CD4-positive, alpha-beta memory T cell (primary cell): Measurements from ENCODE around the gene CCDC178. TPM values are rescaled to one million over a fixed set of nuclear protein-coding genes. Genes with fewer than 3 reads are reported as not detected.

Experiments used
- CTCF ChIA-PET: fragments of 350-600 bp; sonication (Branson Sonifier 250); formaldehyde crosslinking; loops from one replicate; lab custom pipeline; 2021; ENCODE audit warnings: inconsistent platforms; ENCODE audit not compliant: partially characterized antibody; lab: Charles Lee
- POLR2A ChIA-PET: fragments of 350-600 bp; sonication (Branson Sonifier 250); formaldehyde crosslinking; loops from one replicate; lab custom pipeline; 2021; ENCODE audit not compliant: partially characterized antibody; lab: Charles Lee
- DNase-seq, 5 donors: peaks; one replicate each; pipeline versions ENCODE4 v3.0.0 to v3.0.0-alpha.2; 2020 to 2022; ENCODE audit warnings: mixed read lengths in 1 of 5
- H3K27ac ChIP-seq: one replicate; pipeline ENCODE4 v1.7.0; 2013; ENCODE audit warnings: low read depth, low read length
- H3K27me3 ChIP-seq: 2 replicates; pipeline ENCODE4 v1.7.0; 2013; ENCODE audit warnings: mild to moderate bottlenecking, low read length, moderate library complexity; ENCODE audit not compliant: insufficient read depth
- H3K36me3 ChIP-seq: 2 replicates; pipeline ENCODE4 v1.7.0; 2013; ENCODE audit warnings: mild to moderate bottlenecking, low read length, moderate library complexity; ENCODE audit not compliant: insufficient read depth
- H3K4me1 ChIP-seq: 2 replicates; pipeline ENCODE4 v1.7.0; 2013; ENCODE audit warnings: mild to moderate bottlenecking, low read length, moderate library complexity; ENCODE audit not compliant: insufficient read depth
- H3K4me3 ChIP-seq, 2 donors: one replicate each; pipeline ENCODE4 v1.7.0; 2013; ENCODE audit warnings: low read length in 2 of 2, mild to moderate bottlenecking in 1 of 2
- H3K9me3 ChIP-seq, 2 donors: one replicate each; pipeline ENCODE4 v1.7.0; 2013; ENCODE audit warnings: low read length in 2 of 2, control low read depth in 1 of 2; ENCODE audit not compliant: control insufficient read depth in 1 of 2
- H3K27ac Mint-ChIP-seq, 7 donors: one replicate each; pipeline ENCODE4 v1.8.0; 2020 to 2021; ENCODE audit warnings: mixed read lengths in 7 of 7, mild to moderate bottlenecking in 6 of 7, inconsistent platforms in 3 of 7, moderate library complexity in 3 of 7
- H3K27me3 Mint-ChIP-seq, 2 donors: one replicate each; pipeline ENCODE4 v1.8.0; 2020 to 2021; ENCODE audit warnings: mixed read lengths in 2 of 2
- H3K36me3 Mint-ChIP-seq, 2 donors: one replicate each; pipeline ENCODE4 v1.8.0; 2020 to 2021; ENCODE audit warnings: mixed read lengths in 2 of 2, inconsistent platforms in 1 of 2, mild to moderate bottlenecking in 1 of 2
- H3K4me1 Mint-ChIP-seq, 4 donors: one replicate each; pipeline ENCODE4 v1.8.0; 2020 to 2021; ENCODE audit warnings: mixed read lengths in 4 of 4, mild to moderate bottlenecking in 1 of 4
- H3K4me3 Mint-ChIP-seq, 8 donors: one replicate each; pipeline ENCODE4 v1.8.0; 2020 to 2021; ENCODE audit warnings: mixed read lengths in 8 of 8, mild to moderate bottlenecking in 7 of 8, moderate library complexity in 6 of 8, inconsistent platforms in 3 of 8
- H3K9me3 Mint-ChIP-seq, 8 donors: one replicate each; pipeline ENCODE4 v1.8.0; 2020 to 2021; ENCODE audit warnings: mixed read lengths in 8 of 8, mild to moderate bottlenecking in 5 of 8, inconsistent platforms in 3 of 8, moderate library complexity in 1 of 8
- intact Hi-C: fragments of 100-400 bp; cut with micrococcal nuclease; formaldehyde crosslinking; loops from one replicate; pipeline ENCODE4 v1.15.1; 2023
- polyA plus RNA-seq, 2 donors: library from polyadenylated mRNA; unstranded; fragments of 300-500 nt; fragmentation: Illumina TruSeq; gene quantifications; one replicate each; pipeline ENCODE4 v1.2.3, GENCODE V29; 2021
- total RNA-seq, 2 experiments: library from RNA; stranded (reverse); gene quantifications; one replicate each; pipeline ENCODE4 v1.2.3, GENCODE V29; 2021

The CCDC178 gene
- total and polyA plus RNA-seq, 4 experiments from 2014 or later: not detected

- Mint-ChIP-seq H3K27me3 (no peaks in the 10 kb centered on the region), H3K4me3 (no peak overlapping the region), H3K4me1 (no peaks in the 10 kb centered on the region), H3K36me3 (no peaks in the 10 kb centered on the region), H3K27ac (no peak overlapping the region), H3K9me3 (peaks cover 0 to 14% (median 2%) of the 10 kb centered on the region in 8 donors)
- DNase-seq: no peak
- intact Hi-C loops: no loop called here
- H3K4me1 ChIP-seq: no peaks in the 10 kb centered on the region
- no peaks in the 10 kb centered on the region for H3K9me3 ChIP-seq
- POLR2A ChIA-PET: no interaction called here
- CTCF ChIA-PET: no interaction called here
- no peak overlapping the region for H3K27ac ChIP-seq
- no peak overlapping the region for H3K4me3 ChIP-seq
- H3K36me3 ChIP-seq: no peaks in the 10 kb centered on the region
- no peaks in the 10 kb centered on the region for H3K27me3 ChIP-seq
Observed at GRCh38 chr18:33107511-33107910, 333.0 kb downstream of the CCDC178 start.

GRCh38 chr18:33101316-33101715 is 339.2 kb downstream of the CCDC178 start:
- Histone ChIP-seq H3K27ac (no peak overlapping the region), H3K36me3 (no peaks in the 10 kb centered on the region), H3K27me3 (no peaks in the 10 kb centered on the region), H3K9me3 (peaks cover 0 to 5% of the 10 kb centered on the region in 2 donors), H3K4me1 (no peaks in the 10 kb centered on the region), H3K4me3 (no peak overlapping the region)
- Mint-ChIP-seq H3K27me3 (no peaks in the 10 kb centered on the region), H3K4me3 (no peak overlapping the region), H3K4me1 (no peaks in the 10 kb centered on the region), H3K9me3 (peaks cover 0 to 4% (median 0%) of the 10 kb centered on the region in 8 donors), H3K36me3 (no peaks in the 10 kb centered on the region), H3K27ac (no peak overlapping the region)
- intact Hi-C loops: no loop called here
- no peak for DNase-seq
- POLR2A ChIA-PET: no interaction called here
- CTCF ChIA-PET: no interaction called here

- Mint-ChIP-seq H3K4me1 (no peaks in the 10 kb centered on the region), H3K27me3 (no peaks in the 10 kb centered on the region), H3K9me3 (peaks cover 0 to 4% (median 0%) of the 10 kb centered on the region in 8 donors), H3K36me3 (no peaks in the 10 kb centered on the region), H3K4me3 (no peak overlapping the region), H3K27ac (no peak overlapping the region)
- no peaks in the 10 kb centered on the region for H3K36me3 ChIP-seq
- H3K4me1 ChIP-seq: no peaks in the 10 kb centered on the region
- DNase-seq: no peak
- CTCF ChIA-PET: no interaction called here
- intact Hi-C loops: no loop called here
- H3K4me3 ChIP-seq: no peak overlapping the region
- no peaks in the 10 kb centered on the region for H3K27me3 ChIP-seq
- POLR2A ChIA-PET: no interaction called here
- no peak overlapping the region for H3K27ac ChIP-seq
- peaks cover 0 to 5% of the 10 kb centered on the region in 2 donors for H3K9me3 ChIP-seq
Observed at GRCh38 chr18:33099626-33100025, 340.9 kb downstream of the CCDC178 start.

GRCh38 chr18:33097126-33097525 is 343.4 kb downstream of the CCDC178 start:
- Histone ChIP-seq H3K27ac (no peak overlapping the region), H3K4me1 (no peaks in the 10 kb centered on the region), H3K4me3 (no peak overlapping the region), H3K9me3 (peaks cover 0 to 5% of the 10 kb centered on the region in 2 donors), H3K27me3 (no peaks in the 10 kb centered on the region), H3K36me3 (no peaks in the 10 kb centered on the region)
- Mint-ChIP-seq H3K9me3 (no peaks in the 10 kb centered on the region), H3K4me3 (no peak overlapping the region), H3K36me3 (no peaks in the 10 kb centered on the region), H3K27ac (no peak overlapping the region), H3K4me1 (no peaks in the 10 kb centered on the region), H3K27me3 (no peaks in the 10 kb centered on the region)
- intact Hi-C loops: no loop called here
- DNase-seq: no peak
- CTCF ChIA-PET: no interaction called here
- POLR2A ChIA-PET: no interaction called here

- Histone ChIP-seq H3K27me3 (no peaks in the 10 kb centered on the region), H3K4me1 (no peaks in the 10 kb centered on the region), H3K36me3 (no peaks in the 10 kb centered on the region), H3K27ac (no peak overlapping the region), H3K9me3 (no peaks in the 10 kb centered on the region), H3K4me3 (no peak overlapping the region)
- no peak overlapping the region for H3K27ac Mint-ChIP-seq
- intact Hi-C loops: no loop called here
- ChIA-PET POLR2A (no interaction called here), CTCF (no interaction called here)
- no peaks in the 10 kb centered on the region for H3K36me3 Mint-ChIP-seq
- H3K9me3 Mint-ChIP-seq: peaks cover 0 to 6% (median 0%) of the 10 kb centered on the region in 8 donors
- H3K4me3 Mint-ChIP-seq: no peak overlapping the region
- H3K4me1 Mint-ChIP-seq: no peaks in the 10 kb centered on the region
- no peaks in the 10 kb centered on the region for H3K27me3 Mint-ChIP-seq
- DNase-seq: no peak
Observed at GRCh38 chr18:33090461-33090860, 350.1 kb downstream of the CCDC178 start.

- no peaks in the 10 kb centered on the region for H3K27me3 ChIP-seq
- no peaks in the 10 kb centered on the region for H3K4me1 ChIP-seq
- Mint-ChIP-seq H3K27ac (no peak overlapping the region), H3K36me3 (no peaks in the 10 kb centered on the region), H3K9me3 (peaks cover 0 to 12% (median 5%) of the 10 kb centered on the region in 8 donors), H3K4me3 (no peak overlapping the region), H3K4me1 (no peaks in the 10 kb centered on the region), H3K27me3 (no peaks in the 10 kb centered on the region)
- H3K9me3 ChIP-seq: no peaks in the 10 kb centered on the region
- ChIA-PET POLR2A (no interaction called here), CTCF (no interaction called here)
- H3K36me3 ChIP-seq: no peaks in the 10 kb centered on the region
- DNase-seq: no peak
- no peak overlapping the region for H3K27ac ChIP-seq
- no peak overlapping the region for H3K4me3 ChIP-seq
- intact Hi-C loops: no loop called here
Observed at GRCh38 chr18:33076601-33077000, 363.9 kb downstream of the CCDC178 start.

- Mint-ChIP-seq H3K9me3 (peaks cover 0 to 13% (median 4%) of the 10 kb centered on the region in 8 donors), H3K27me3 (no peaks in the 10 kb centered on the region), H3K27ac (no peak overlapping the region), H3K4me3 (no peak overlapping the region), H3K36me3 (no peaks in the 10 kb centered on the region), H3K4me1 (no peaks in the 10 kb centered on the region)
- Histone ChIP-seq H3K27me3 (no peaks in the 10 kb centered on the region), H3K27ac (no peak overlapping the region), H3K9me3 (no peaks in the 10 kb centered on the region), H3K4me3 (no peak overlapping the region), H3K36me3 (no peaks in the 10 kb centered on the region), H3K4me1 (no peaks in the 10 kb centered on the region)
- ChIA-PET POLR2A (no interaction called here), CTCF (no interaction called here)
- no peak for DNase-seq
- intact Hi-C loops: no loop called here
Observed at GRCh38 chr18:33074125-33074524, 366.4 kb downstream of the CCDC178 start.

- Histone ChIP-seq H3K27ac (no peak overlapping the region), H3K4me3 (no peak overlapping the region), H3K4me1 (no peaks in the 10 kb centered on the region), H3K27me3 (no peaks in the 10 kb centered on the region), H3K9me3 (no peaks in the 10 kb centered on the region), H3K36me3 (no peaks in the 10 kb centered on the region)
- peaks cover 0 to 21% (median 15%) of the 10 kb centered on the region in 8 donors for H3K9me3 Mint-ChIP-seq
- H3K36me3 Mint-ChIP-seq: no peaks in the 10 kb centered on the region
- DNase-seq: no peak
- H3K27ac Mint-ChIP-seq: no peak overlapping the region
- no peaks in the 10 kb centered on the region for H3K4me1 Mint-ChIP-seq
- intact Hi-C loops: no loop called here
- H3K4me3 Mint-ChIP-seq: peak overlapping the region in 1 of 8 donors; percentile 68
- CTCF ChIA-PET: no interaction called here
- no peaks in the 10 kb centered on the region for H3K27me3 Mint-ChIP-seq
- POLR2A ChIA-PET: no interaction called here
Observed at GRCh38 chr18:33062834-33063364, 377.6 kb downstream of the CCDC178 start.
